Cardiac muscle cell (in vitro differentiated cells and primary cell): ENCODE measurements around the gene VIT. TPM values are rescaled to one million over a fixed set of nuclear protein-coding genes. Genes with fewer than 3 reads are reported as not detected.

Experiments
- DNase-seq, 2 donors: peaks; one replicate each; pipeline versions ENCODE4 v3.0.0 to v3.0.0-alpha.2; 2010 to 2017; ENCODE audit warnings: low read depth in 1 of 2, low spot score in 1 of 2
- H3K27ac ChIP-seq: fragments of 200-600 bp; sonication (generic); 2 replicates; pipeline ENCODE4 v1.5.1; 2016
- H3K27me3 ChIP-seq: fragments of 200-600 bp; sonication (generic); 2 replicates; pipeline ENCODE4 v1.6.0; 2016; ENCODE audit warnings: control low read depth
- H3K36me3 ChIP-seq: fragments of 200-600 bp; sonication (generic); 2 replicates; pipeline ENCODE4 v1.5.1; 2016; ENCODE audit warnings: control low read depth
- H3K4me1 ChIP-seq: fragments of 200-600 bp; sonication (generic); 2 replicates; pipeline ENCODE4 v1.8.1; 2017; ENCODE audit warnings: low read depth, mild to moderate bottlenecking, mixed run types
- H3K4me3 ChIP-seq: fragments of 200-600 bp; sonication (generic); 2 replicates; pipeline ENCODE4 v1.5.1; 2016; ENCODE audit warnings: mild to moderate bottlenecking
- H3K9me3 ChIP-seq: fragments of 200-600 bp; sonication (generic); 2 replicates; pipeline ENCODE4 v1.5.1; 2017; ENCODE audit warnings: low read depth, mild to moderate bottlenecking, control low read depth
- CTCF ChIP-seq: IDR thresholded peaks from 2 replicates; pipeline ENCODE4 v1.5.1; 2012; ENCODE audit warnings: low read depth, mild to moderate bottlenecking, low read length
- polyA plus RNA-seq: library from polyadenylated mRNA; unstranded; fragments of >200 nt; fragmentation: Nextera tagmentation; extraction: Ambion mirVana; gene quantifications from 2 replicates; pipeline ENCODE4 v1.2.1, GENCODE V29; 2016
- total RNA-seq: library from RNA; depleted of rRNA; stranded (reverse); fragments of >200 nt; gene quantifications from 2 replicates; pipeline ENCODE4 v1.2.3, GENCODE V29; 2016

Gene VIT
- total and polyA plus RNA-seq, 2 experiments from 2014 or later = not detected

GRCh38 chr2:36831185-36831584 is 134.7 kb downstream of the VIT start:
- no peaks in the 10 kb centered on the region for H3K9me3 ChIP-seq
- no peaks in the 10 kb centered on the region for H3K36me3 ChIP-seq
- H3K27ac ChIP-seq = no peak overlapping the region
- TF ChIP-seq CTCF = no peak
- H3K27me3 ChIP-seq = no peaks in the 10 kb centered on the region
- no peak for DNase-seq
- H3K4me1 ChIP-seq = no peaks in the 10 kb centered on the region
- no peak overlapping the region for H3K4me3 ChIP-seq

GRCh38 chr2:36834203-36834602 is 137.7 kb downstream of the VIT start:
- Histone ChIP-seq H3K36me3 (no peaks in the 10 kb centered on the region), H3K4me1 (no peaks in the 10 kb centered on the region), H3K9me3 (no peaks in the 10 kb centered on the region), H3K4me3 (no peak overlapping the region), H3K27ac (no peak overlapping the region), H3K27me3 (no peaks in the 10 kb centered on the region)
- no peak for DNase-seq
- TF ChIP-seq CTCF = no peak

- no peak for DNase-seq
- no peaks in the 10 kb centered on the region for H3K27me3 ChIP-seq
- no peaks in the 10 kb centered on the region for H3K4me1 ChIP-seq
- no peak overlapping the region for H3K4me3 ChIP-seq
- no peaks in the 10 kb centered on the region for H3K36me3 ChIP-seq
- no peak overlapping the region for H3K27ac ChIP-seq
- H3K9me3 ChIP-seq = no peaks in the 10 kb centered on the region
- no peak for TF ChIP-seq CTCF
Observed at GRCh38 chr2:36834731-36835524, 138.4 kb downstream of the VIT start.

- no peak for TF ChIP-seq CTCF
- H3K4me3 ChIP-seq = no peak overlapping the region
Observed at GRCh38 chr2:36839976-36840617, 143.6 kb downstream of the VIT start.

GRCh38 chr2:36843838-36844237 is 147.3 kb downstream of the VIT start:
- TF ChIP-seq CTCF = no peak
- H3K4me1 ChIP-seq = no peaks in the 10 kb centered on the region
- H3K36me3 ChIP-seq = no peaks in the 10 kb centered on the region
- no peaks in the 10 kb centered on the region for H3K27me3 ChIP-seq
- H3K9me3 ChIP-seq = no peaks in the 10 kb centered on the region
- no peak overlapping the region for H3K27ac ChIP-seq
- H3K4me3 ChIP-seq = no peak overlapping the region
- DNase-seq = no peak

More at GRCh38 chr2:36839976-36840617, 143.6 kb downstream of the VIT start:
- no peaks in the 10 kb centered on the region for H3K4me1 ChIP-seq
- no peaks in the 10 kb centered on the region for H3K27me3 ChIP-seq
- H3K9me3 ChIP-seq = no peaks in the 10 kb centered on the region
- H3K36me3 ChIP-seq = no peaks in the 10 kb centered on the region
- no peak overlapping the region for H3K27ac ChIP-seq
- no peak for DNase-seq
